Stimulated activated CD8-positive, alpha-beta memory T cell treated with anti-CD3 and anti-CD28 coated beads, Interleukin-4, amount 100 ng/mL, for 1 hour (primary cell): ENCODE results near the gene DGLUCY.
"Not testable (repeated sequence)": the region's sequence is repeated elsewhere in the genome, so short reads cannot be mapped to it uniquely, and the experiment has no call there.

Source experiments
- DNase-seq, 2 donors: peaks; one replicate each; pipeline ENCODE4 v3.0.0-alpha.2; 2020; ENCODE audit warnings: low read depth in 2 of 2, low spot score in 1 of 2

Gene DGLUCY

DNA sequence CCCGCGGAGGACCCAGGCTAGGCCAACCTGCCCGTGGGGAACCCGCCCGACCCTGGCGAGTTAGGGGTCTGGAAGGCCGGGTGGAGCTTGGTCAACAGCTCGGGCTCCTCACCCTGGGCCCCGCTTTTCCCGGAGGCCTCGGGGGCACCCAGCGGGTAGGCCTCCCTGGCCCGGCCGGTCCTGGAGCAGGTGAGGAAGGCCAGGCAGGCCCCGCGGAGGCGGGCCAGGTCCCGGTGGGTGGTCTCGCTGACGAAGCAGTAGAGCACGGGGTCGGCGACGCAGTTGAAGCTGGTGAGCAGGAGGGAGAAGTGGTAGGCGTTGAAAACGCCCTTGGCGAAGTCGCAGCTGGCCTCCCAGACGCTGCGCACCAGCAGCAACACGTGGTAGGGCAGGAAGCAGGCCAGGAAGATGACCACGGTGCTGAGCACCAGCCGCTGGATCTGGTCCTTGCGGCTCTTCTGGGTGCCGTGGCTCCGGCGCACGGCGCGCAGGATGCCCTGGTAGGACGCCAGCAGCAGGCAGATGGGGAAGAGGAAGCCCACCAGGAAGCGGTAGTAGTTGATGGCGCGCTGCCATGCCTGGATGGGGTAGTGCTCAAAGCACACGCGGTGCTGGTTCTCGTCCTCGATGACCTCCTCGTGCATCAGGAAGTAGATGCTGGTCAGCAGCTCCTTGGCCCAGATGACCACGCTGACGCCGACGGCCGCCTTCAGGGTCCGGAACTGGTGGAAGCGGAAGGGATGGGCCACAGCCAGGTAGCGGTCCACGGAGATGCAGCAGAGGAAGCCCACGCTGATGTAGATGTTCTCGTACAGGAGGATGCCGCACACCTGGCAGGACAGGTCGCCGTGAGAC, 120.3 kb downstream of the DGLUCY start:
- no peak for DNase-seq

DNA sequence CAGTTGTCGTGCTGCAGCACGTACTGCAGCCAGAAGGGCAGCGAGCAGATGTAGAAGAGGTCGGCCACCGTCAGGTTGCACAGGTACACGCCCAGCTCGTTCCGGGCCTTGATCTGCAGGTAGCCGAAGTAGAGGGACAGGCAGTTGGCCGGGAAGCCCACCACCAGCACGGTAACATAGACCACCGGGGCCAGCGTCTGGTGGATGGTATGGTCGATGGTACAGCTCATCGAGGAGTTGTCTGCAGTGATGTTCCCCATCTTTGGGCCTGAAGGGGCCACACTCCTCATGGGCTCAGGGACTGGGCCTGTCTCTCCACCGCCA, 120.9 kb downstream of the DGLUCY start:
- DNase-seq = no peak

DNA sequence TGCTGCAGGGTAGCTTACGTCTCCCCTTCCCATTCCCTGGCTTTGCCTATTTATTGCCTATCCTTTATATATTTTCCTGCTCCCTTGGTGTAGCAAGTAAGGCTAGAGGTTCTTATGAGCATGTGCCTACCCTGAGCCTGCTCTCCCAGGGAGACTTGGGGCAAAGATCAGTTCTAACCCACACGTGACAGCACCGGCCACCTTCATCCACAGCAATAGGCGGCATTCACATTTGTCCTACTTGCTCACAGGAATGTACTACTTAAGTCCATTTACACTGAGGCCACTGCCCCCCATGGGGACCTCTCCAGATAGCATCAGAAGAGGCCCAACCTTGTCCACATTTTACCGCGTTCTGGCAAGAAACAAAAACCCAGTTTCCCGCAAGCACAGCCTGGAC, 122.0 kb downstream of the DGLUCY start:
- DNase-seq = no peak

DNA sequence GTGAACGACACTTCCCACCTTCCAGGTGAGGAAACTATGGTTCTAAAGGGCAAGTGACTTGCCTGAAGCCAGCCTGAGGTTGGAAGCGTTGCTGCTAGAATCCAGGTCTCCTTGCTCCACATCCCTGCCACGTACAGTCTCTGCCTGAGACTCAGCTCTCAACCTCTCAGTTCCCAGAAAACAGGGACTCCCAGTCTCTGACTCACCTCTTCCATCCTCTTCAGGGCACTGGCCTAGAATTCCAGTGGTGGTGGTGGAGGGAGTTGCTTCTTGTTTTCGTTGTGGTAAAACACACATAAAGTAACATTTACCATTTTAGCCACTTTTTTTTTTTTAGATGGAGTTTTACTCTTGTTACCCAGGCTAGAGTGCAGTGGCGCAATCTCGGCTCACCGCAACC, 123.3 kb downstream of the DGLUCY start:
- no peak for DNase-seq

DNA sequence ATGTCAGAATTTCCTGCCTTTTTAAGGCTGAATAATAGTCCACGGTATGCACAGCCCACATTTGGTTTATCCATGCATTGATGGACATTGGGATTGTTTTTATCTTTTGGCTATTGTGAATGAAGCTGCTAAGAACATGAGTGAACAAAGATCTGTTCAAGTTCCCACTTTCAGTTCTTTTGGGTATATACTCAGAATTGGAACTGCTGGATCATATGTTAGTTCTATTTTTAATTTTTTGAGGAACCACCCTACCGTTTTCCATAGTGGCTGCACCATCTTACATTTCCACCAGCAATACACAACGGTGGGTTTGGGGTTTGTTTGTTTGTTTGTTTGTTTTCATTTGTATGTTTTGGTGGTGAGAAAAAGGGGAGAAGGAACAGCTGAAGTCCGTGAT, 124.2 kb downstream of the DGLUCY start:
- no peak for DNase-seq

DNA sequence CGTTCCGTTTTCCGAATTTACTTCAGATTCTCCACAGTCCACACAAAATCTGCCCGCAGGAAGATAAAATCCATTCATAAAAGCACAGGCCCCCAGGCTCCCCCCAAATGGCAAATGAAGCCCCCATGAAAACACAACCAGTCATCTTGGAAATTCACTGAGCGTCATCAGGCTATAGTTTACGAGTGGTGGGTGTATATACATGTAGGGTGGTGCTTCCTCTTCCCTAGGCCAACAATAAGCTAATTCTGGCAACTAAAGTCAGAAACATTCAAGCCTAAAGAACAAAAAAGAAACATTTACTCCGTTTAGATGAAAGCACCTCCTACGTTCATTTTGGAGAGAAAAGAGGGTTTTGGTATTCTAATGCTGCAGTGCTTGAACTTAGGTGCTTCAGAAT, 124.8 kb downstream of the DGLUCY start:
- no peak for DNase-seq

DNA sequence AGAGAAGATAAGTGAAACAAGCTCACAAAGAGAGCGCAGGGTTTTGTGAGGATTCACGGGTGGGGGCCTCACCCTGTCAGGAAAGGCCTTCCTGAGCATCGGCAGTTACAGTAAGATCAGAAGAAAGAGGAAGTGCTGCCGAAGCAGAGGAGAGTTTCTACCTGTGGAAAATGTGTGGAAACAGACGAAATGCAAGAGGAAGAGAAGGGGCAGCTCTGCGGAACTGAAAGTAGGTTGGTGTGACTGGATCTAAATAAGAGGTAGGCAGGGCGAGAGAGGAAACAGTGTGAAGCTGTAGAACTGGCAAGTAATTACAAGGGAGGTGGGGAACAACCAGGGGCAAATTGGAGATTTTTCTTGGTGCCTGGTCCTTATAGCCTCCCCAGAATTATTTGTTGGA, 128.0 kb downstream of the DGLUCY start:
- DNase-seq = no peak

DNA sequence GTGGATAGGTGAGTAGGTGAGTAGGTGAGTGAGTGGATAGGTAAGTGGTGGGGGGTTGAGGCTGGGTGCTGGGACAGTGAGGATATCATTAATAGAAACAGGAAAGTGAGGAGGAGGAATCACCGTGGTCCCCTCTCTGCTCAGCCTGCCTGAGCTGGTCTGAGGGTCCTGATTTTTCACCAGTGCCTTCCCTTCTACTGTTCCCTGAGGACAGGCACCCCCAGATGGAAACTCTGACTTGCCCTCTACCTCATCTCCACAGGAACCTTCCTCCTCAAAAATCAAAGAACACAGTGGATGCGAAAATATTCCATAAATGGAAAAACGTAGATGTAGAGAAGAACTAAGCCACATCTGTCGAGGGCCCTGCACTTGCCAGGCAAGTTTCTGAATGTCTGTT, 128.8 kb downstream of the DGLUCY start:
- no peak for DNase-seq

DNA sequence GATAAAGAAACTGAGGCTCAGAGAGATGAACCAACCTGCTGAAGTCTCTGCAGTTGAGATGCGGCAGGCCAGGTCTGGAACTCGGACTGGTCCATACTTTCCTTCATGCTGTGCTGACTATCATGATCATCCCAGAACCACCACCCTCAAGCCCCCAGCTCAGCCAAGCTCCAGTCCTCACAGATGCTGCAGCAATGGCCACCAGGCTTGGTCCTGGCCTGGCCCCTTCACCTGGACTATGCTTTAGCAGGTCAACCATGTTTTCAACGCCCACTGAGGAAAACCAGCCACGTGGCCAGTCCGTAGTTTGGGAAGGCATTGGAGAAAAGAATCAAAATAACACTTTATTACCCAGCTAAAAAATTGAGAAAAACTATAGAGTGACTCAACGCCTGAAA, 129.2 kb downstream of the DGLUCY start:
- DNase-seq = no peak

DNA sequence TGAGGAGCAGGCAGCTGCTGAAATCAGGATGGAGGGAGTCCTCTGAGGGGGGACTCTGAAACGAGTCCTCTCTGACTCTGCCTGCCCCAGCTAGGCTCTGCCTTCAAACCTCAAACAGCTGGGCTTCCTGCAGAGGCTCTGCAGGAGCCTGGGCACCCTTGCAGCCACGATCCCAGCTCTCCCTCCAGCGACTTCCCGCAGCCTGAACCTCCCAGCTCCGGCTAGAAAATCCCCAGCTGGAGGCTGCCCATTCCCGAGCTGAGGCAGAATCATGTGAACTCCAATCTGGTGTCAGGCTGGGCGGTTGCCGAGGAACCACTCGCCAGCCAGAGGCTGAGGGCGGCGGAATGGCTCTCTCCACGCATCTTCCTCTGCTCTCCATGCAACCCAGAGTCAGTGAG, 130.6 kb downstream of the DGLUCY start, which contains the start of gene GPR68:
TSS of gene GPR68 (minus strand) at position 204 of the 401 bp plus-strand sequence. CDS start 9,654 bp downstream, outside the sequence.
- DNase-seq = no peak

DNA sequence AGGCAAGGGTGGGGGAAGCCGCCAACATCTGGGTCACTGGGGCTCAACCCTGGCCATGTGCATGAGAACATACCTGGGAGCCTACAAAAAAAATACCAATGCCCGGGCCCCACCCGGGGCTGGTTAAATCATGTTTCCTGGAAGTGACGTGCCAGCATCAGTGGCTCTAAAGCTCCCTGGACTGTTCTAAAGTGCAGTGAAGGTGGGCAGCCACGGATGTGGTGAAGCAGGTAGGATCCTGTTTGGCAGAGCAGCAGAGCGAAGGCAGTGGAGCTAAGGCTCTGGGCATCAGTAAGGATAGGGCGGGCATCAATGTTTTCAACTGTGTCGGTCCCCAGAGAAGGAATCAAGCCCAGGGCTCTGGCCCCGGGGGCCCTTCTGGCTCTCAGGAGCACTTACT, 131.2 kb downstream of the DGLUCY start:
- no peak for DNase-seq

DNA sequence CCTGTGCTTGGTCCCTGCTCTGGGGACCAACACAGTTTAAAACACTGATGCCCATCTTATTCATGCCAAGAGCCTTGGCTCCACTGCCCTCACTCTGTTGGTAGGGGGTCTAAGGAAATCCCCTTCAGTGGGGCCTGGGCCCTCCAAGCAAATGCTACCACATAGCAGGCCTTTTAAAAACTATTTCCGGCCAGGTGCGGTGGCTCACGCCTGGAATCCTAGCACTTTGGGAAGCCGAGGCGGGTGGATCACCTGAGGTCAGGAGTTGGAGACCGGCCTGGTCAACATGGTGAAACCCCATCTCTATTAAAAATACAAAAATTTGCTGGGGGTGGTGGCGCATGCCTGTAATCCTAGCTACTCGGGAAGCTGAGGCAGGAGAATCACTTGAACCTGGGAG, 131.7 kb downstream of the DGLUCY start:
- not testable (repeated sequence) for DNase-seq

DNA sequence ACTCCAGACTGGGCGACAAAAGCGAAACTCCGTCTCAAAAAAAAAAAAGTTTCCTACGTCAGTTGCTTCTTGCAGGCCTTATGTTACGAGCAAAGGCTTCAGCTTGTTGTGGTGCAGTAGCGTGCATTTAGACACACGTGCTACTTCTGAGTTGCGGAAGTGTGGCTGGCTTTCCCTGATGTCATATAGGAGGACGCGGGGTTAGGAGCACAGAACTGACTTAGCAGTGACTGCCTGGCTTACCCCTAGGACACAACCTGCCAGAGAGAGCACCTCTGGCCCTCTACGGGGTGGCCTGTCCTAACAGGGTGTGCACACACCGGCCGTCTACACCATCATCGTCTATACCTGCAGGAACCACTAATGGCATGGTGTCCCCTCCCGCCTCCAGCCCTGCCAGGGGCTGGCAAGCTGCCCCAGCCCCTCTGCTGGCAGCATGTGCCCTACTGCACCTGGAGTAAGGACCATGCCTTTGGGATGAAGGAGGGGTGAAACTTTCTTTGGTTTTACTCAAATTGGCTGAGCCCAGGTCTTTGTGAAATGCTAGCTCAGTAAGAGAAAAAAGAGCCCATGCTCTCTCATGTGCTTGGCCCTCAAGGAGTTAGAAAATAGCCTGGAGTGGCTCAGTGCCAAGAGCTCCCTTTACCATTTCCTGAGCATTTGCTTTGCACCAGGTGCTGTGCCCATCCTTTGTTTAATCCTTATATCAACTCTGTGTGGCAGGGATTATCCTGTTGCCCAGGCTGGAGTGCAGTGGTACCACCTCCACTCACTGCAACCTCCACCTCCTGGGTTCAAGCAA, 132.4 kb downstream of the DGLUCY start:
- no peak for DNase-seq

DNA sequence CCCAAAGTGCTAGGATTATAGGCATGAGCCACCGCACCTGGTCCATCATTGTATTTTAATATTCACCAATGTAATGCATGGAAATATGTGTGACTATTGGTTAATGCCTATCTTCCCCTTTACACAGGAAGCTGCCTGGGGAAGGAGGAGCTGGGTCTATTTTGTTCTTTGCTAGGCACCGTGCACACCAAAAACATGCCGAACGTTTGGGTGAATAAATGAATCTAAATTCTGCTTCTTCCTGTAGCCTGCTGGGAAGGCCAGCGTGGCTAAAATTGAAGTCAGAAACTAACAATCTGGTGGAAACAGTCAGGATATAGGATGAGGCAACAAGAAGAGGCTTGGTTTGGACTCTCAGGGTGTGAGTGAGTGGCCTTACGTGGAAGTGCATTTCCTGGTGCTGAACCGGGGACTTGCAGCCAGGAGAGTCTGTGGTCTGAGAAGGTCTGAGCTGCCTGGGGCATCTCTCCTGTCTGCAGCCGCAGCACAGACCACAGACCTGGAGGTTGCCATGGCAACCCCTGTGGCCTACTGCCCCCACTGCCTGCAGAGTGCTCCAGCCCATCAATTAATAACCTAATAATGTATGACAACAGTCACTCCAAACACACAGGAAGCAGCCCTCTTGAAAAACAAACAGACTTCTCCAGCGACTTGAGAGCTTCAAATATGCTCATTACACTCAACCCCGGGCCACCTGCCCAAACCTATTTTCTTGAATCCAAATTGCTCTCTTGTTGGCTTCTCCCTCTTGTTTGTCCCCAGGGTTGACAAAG, 136.2 kb downstream of the DGLUCY start:
- DNase-seq = no peak

DNA sequence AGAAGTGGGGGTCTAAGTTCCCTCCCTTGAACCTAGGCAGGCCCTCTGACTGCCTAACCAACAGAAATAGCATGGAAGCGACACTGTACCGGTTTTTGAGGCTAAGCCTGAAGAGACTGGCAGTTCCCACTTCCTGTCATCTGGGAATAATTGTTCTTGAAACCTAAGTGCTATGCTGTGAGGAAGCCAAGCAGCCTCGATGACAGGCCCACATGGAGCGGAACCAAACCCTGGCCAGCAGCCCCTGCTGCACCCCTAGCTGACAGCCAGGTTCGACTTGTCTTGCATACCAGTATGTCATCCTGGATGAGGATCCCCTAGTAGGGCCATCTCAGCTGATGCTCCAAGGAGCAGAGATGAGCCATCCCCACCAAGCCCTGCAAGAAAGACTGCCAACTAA, 137.0 kb downstream of the DGLUCY start:
- no peak for DNase-seq

DNA sequence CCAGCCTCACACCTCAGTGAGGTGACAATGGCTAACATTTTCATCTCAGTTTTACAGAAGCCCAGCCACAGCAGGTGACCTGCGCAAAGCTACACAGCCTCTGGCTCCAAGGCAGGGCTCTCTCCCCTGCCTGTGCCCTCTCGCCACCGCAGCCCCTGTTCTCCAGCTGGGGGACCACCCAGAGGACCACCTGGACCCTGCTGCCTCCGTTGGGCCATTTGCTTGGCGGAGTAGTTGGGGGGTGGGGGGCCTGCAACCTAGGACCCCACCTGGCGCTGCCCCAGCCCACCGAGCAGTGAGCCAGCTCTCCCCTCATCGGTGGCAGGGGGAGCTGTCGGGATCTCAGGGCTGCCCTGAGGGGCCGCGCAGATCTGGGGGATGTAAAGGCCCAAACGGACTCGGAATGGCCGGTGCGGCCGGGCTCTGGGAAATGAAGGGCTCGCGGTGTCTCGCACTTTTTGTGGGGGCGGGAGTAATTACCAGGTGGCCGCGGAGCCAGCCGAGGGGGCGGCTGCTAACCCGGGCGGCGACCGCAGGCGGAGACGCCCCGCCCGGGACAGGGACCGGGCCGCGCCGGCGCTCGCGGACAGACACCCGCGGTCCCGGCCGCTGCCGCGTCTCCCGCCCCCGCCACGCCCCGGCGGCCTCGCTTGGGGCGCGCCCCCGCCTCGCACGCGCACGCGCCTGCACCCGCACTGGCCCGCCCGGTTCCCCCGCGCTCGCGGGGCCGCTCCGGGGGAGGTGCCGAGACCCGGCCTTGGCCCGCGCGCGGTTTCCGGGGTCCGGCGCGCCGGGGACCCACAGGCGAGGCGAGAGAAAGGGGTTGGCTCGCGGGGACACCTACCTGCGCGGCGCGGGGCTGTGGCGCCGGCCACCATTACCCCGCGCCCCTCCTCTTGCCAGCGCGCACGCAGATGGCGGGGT, 139.3 kb downstream of the DGLUCY start:
- no peak for DNase-seq

DNA sequence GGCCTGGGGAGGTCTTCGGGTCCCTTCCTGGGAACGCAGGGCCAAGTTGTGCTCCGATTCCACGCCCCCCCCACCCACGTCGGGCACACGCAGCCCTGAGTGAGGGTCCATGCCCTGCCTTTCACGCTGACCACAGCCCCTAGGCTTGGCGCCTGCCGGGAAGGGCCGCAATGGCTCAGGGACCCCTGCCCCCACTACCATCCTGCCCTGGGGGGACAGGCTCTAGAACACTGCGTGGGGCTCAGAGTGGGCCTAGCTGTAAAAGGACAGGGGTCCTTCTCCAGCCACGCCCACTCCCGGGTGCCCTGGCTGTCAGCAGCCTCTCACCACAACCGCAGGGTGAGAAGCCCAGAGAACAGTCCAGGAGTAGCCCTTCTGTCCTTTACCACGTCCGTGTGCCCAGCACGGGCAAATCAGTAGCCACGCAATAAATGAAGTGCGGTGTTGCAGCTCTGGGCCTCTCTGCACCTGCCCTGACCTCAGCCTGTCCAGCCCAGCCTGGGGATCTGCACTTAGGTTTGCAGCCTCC, 140.0 kb downstream of the DGLUCY start:
- no peak for DNase-seq

DNA sequence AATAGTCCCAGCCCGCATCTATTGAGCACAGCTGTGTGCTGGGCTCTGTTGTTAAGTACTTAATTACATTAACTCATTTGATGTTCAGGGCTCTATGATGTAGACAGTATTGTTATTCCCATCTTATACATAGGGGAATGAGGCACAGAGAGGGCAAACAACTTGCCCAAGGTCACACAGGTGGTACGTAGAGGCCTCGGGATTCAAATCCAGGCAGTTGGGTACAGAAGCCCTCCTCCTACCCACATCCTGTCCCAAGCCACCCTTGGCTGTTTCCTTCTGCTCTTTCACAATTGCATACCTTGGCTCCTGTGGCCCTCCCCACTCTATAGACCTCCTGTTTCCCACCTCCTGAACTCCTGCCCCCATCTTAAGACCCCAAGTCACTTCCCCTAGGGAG, 140.6 kb downstream of the DGLUCY start:
- no peak for DNase-seq

DNA sequence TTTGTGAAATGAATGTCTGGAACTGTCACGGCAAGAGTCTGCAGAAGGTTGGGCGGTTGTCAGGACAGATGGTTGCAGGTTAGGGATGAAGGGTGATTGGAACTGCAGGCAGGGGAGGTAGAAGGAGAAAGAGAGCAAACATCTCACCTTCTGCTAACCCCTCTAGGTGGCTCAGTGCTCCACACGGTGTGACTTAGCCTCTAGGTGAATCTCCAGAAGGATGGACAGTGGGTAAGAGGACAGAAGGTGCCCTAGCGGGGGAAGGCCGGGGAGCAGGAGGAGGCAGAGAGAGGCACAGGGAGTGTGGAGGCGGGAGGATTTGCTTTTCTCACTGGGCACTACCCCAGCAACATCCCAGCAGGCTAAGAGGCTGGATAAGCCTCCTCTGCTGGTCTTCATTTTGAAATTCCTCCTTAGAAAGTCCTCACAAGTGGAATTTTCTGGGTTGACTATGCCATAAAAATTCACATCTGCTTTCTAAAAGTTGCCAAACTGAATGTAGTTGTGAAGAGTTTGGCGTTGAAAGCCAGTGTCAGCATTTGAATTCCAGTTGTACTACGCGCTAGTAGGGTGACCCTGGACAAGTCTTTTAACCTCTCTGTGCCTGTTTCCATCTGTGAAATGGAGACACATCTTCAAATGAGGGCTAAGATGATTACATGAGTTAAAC, 141.3 kb downstream of the DGLUCY start:
- DNase-seq = no peak

DNA sequence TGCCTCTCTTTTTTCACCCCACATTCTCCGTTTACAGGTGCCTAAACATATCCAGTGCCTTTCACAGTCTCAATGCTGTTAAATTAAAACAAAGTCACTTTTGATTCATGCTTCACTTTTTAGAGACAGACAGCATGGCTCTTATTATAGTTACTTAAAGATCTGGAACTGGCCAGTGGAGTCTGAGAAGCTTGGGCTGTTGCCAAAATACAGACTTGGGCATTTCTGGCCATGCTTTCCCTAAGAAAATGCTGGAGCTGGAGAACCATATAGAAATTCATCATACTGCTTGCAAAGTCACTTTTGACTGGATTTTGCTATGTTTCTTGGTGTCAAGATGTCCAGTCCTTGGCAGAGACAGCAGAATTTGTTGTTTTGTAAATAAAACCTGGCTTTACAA, 142.8 kb downstream of the DGLUCY start:
- DNase-seq = no peak
